ENCODE data around the gene RIOK3.
A peak's percentile ranks its signal among the peaks of the same experiment; 100 is the strongest.
"Not testable (repeated sequence)": the region's sequence is repeated elsewhere in the genome, so short reads cannot be mapped to it uniquely, and the experiment has no call there.

The RIOK3 gene

GRCh38 chr18:23495723-23496440 is 42.8 kb downstream of the RIOK3 start:
- Mint-ChIP-seq H3K4me3 (peak overlapping the region; percentile 72 to 81), H3K9me3 (peaks cover 0 to 2% of the 10 kb centered on the region in 2 donors), H3K27me3 (no peaks in the 10 kb centered on the region), H3K27ac (peak overlapping the region; percentile 75), H3K36me3 (peaks cover 2 to 4% of the 10 kb centered on the region in 2 donors), H3K4me1 (peaks cover 34 to 52% of the 10 kb centered on the region in 2 donors)
- peak; percentile 46 to 56 for ATAC-seq (replicated peaks)
- DNase-seq, result no peak

- H3K27ac Mint-ChIP-seq, result peak overlapping the region; percentile 51
- DNase-seq (no peak), ATAC-seq (replicated peaks) (no peak)
- peaks cover 39 to 69% of the 10 kb centered on the region in 2 donors for H3K4me1 Mint-ChIP-seq
- H3K9me3 Mint-ChIP-seq, result no peaks in the 10 kb centered on the region
- H3K4me3 Mint-ChIP-seq, result no peak overlapping the region
- H3K27me3 Mint-ChIP-seq, result no peaks in the 10 kb centered on the region
- peaks cover 0 to 1% of the 10 kb centered on the region in 2 donors for H3K36me3 Mint-ChIP-seq
These were observed 45.0 kb downstream of the RIOK3 start for GRCh38 chr18:23498117-23498516.

- ATAC-seq (replicated peaks) (peak; percentile 56 to 61), DNase-seq (peak; percentile 52)
- peaks cover under 1 to 4% of the 10 kb centered on the region in 2 donors for H3K36me3 Mint-ChIP-seq
- peak overlapping the region in 1 of 2 donors; percentile 4 for H3K4me3 Mint-ChIP-seq
- peaks cover 38 to 69% of the 10 kb centered on the region in 2 donors for H3K4me1 Mint-ChIP-seq
- no peaks in the 10 kb centered on the region for H3K9me3 Mint-ChIP-seq
- no peaks in the 10 kb centered on the region for H3K27me3 Mint-ChIP-seq
- peak overlapping the region; percentile 47 for H3K27ac Mint-ChIP-seq
These were observed 45.8 kb downstream of the RIOK3 start for GRCh38 chr18:23498877-23499276.

- H3K4me1 Mint-ChIP-seq, result peaks cover 40 to 69% of the 10 kb centered on the region in 2 donors
- H3K27ac Mint-ChIP-seq, result peak overlapping the region; percentile 53
- DNase-seq (no peak), ATAC-seq (replicated peaks) (peak in 1 of 2 donors; percentile 9)
- H3K27me3 Mint-ChIP-seq, result no peaks in the 10 kb centered on the region
- peak overlapping the region; percentile 12 to 53 for H3K4me3 Mint-ChIP-seq
- no peaks in the 10 kb centered on the region for H3K9me3 Mint-ChIP-seq
- H3K36me3 Mint-ChIP-seq, result peaks cover 3 to 5% of the 10 kb centered on the region in 2 donors
These were observed 46.2 kb downstream of the RIOK3 start for GRCh38 chr18:23499291-23499781.

- no peak for ATAC-seq (replicated peaks)
- Mint-ChIP-seq H3K36me3 (peaks cover 13% of the 10 kb centered on the region in 2 donors), H3K27ac (no peak overlapping the region), H3K27me3 (no peaks in the 10 kb centered on the region), H3K4me1 (peaks cover 37 to 71% of the 10 kb centered on the region in 2 donors), H3K9me3 (no peaks in the 10 kb centered on the region), H3K4me3 (peak overlapping the region in 1 of 2 donors; percentile 6)
- no peak for DNase-seq
These were observed 48.5 kb downstream of the RIOK3 start for GRCh38 chr18:23501626-23502025.

- H3K27me3 Mint-ChIP-seq, result no peaks in the 10 kb centered on the region
- DNase-seq, result no peak
- H3K36me3 Mint-ChIP-seq, result peaks cover 13 to 19% of the 10 kb centered on the region in 2 donors
- no peaks in the 10 kb centered on the region for H3K9me3 Mint-ChIP-seq
- peak overlapping the region; percentile 87 to 98 for H3K4me3 Mint-ChIP-seq
- peaks cover 35 to 72% of the 10 kb centered on the region in 2 donors for H3K4me1 Mint-ChIP-seq
- no peak for ATAC-seq (replicated peaks)
- H3K27ac Mint-ChIP-seq, result peak overlapping the region; percentile 98
These were observed 49.5 kb downstream of the RIOK3 start for GRCh38 chr18:23502516-23503037.

- Mint-ChIP-seq H3K27me3 (no peaks in the 10 kb centered on the region), H3K36me3 (peaks cover 19 to 27% of the 10 kb centered on the region in 2 donors), H3K4me3 (peak within 1 kb of the TSS; percentile 90 to 98), H3K27ac (peak within 1 kb of the TSS; percentile 98), H3K4me1 (peaks cover 37 to 72% of the 10 kb centered on the region in 2 donors), H3K9me3 (no peaks in the 10 kb centered on the region)
- ATAC-seq (replicated peaks) (peak; percentile 88 to 90), DNase-seq (peak; percentile 96)
These were observed 50.2 kb downstream of the RIOK3 start, which contains the start of gene RMC1 for GRCh38 chr18:23503038-23503962. Gene RMC1, plus strand, starts transcription at chr18:23503511. Its CDS starts 108 bp downstream, at chr18:23503619.

GRCh38 chr18:23503963-23504344 is 50.9 kb downstream of the RIOK3 start:
- no peak for ATAC-seq (replicated peaks)
- Mint-ChIP-seq H3K27me3 (no peaks in the 10 kb centered on the region), H3K36me3 (peaks cover 24 to 31% of the 10 kb centered on the region in 2 donors), H3K4me3 (peak overlapping the region; percentile 90 to 98), H3K27ac (peak overlapping the region; percentile 94), H3K9me3 (no peaks in the 10 kb centered on the region), H3K4me1 (peaks cover 34 to 71% of the 10 kb centered on the region in 2 donors)
- DNase-seq, result no peak

- Mint-ChIP-seq H3K4me3 (peak overlapping the region; percentile 90 to 98), H3K27ac (peak overlapping the region; percentile 94), H3K36me3 (peaks cover 23 to 31% of the 10 kb centered on the region in 2 donors), H3K27me3 (no peaks in the 10 kb centered on the region), H3K9me3 (no peaks in the 10 kb centered on the region), H3K4me1 (peaks cover 27 to 64% of the 10 kb centered on the region in 2 donors)
- DNase-seq, result peak; percentile 15
- peak; percentile 33 to 35 for ATAC-seq (replicated peaks)
These were observed 51.6 kb downstream of the RIOK3 start for GRCh38 chr18:23504720-23505119.

- no peak for ATAC-seq (replicated peaks)
- DNase-seq, result no peak
- Mint-ChIP-seq H3K27me3 (no peaks in the 10 kb centered on the region), H3K36me3 (peaks cover 37 to 44% of the 10 kb centered on the region in 2 donors), H3K9me3 (no peaks in the 10 kb centered on the region), H3K4me3 (no peak overlapping the region), H3K27ac (no peak overlapping the region), H3K4me1 (peaks cover 23 to 61% of the 10 kb centered on the region in 2 donors)
These were observed 53.3 kb downstream of the RIOK3 start for GRCh38 chr18:23506393-23506792.

GRCh38 chr18:23510923-23511322 is 57.8 kb downstream of the RIOK3 start:
- not testable (repeated sequence) for H3K27ac Mint-ChIP-seq; ATAC-seq (replicated peaks); DNase-seq; H3K27me3 Mint-ChIP-seq; H3K4me3 Mint-ChIP-seq; H3K9me3 Mint-ChIP-seq
- peaks cover 33 to 55% of the 10 kb centered on the region in 2 donors for H3K36me3 Mint-ChIP-seq
- H3K4me1 Mint-ChIP-seq, result peaks cover 19 to 70% of the 10 kb centered on the region in 2 donors

GRCh38 chr18:23512216-23512615 is 59.1 kb downstream of the RIOK3 start:
- not testable (repeated sequence) for H3K27me3 Mint-ChIP-seq; H3K27ac Mint-ChIP-seq; H3K9me3 Mint-ChIP-seq; ATAC-seq (replicated peaks); DNase-seq; H3K4me3 Mint-ChIP-seq
- H3K36me3 Mint-ChIP-seq, result peaks cover 37 to 51% of the 10 kb centered on the region in 2 donors
- peaks cover 21 to 67% of the 10 kb centered on the region in 2 donors for H3K4me1 Mint-ChIP-seq

- H3K36me3 Mint-ChIP-seq, result peaks cover 38 to 48% of the 10 kb centered on the region in 2 donors
- H3K27ac Mint-ChIP-seq, result no peak overlapping the region
- DNase-seq, result no peak
- ATAC-seq (replicated peaks), result no peak
- H3K4me1 Mint-ChIP-seq, result peaks cover 21 to 62% of the 10 kb centered on the region in 2 donors
- H3K9me3 Mint-ChIP-seq, result no peaks in the 10 kb centered on the region
- H3K4me3 Mint-ChIP-seq, result no peak overlapping the region
- no peaks in the 10 kb centered on the region for H3K27me3 Mint-ChIP-seq
These were observed 59.6 kb downstream of the RIOK3 start for GRCh38 chr18:23512641-23513040.

Data from stimulated activated naive B cell treated with anti-CD40 and anti-IgM and Interleukin-4, amounts not matched to agents 10 μg/mL and 1 μg/mL and 100 μg/mL, for 72 hours (primary cell).